KMS-11 (cell line): ENCODE data around the gene GPRASP3.

Source experiments
- H2AFZ ChIP-seq: fragments of 200-600 bp; sonication (generic); 2 replicates; pipeline ENCODE4 v1.6.1; 2016; ENCODE audit warnings: antibody characterized with exemption, mixed run types, low read depth
- H3K27ac ChIP-seq: fragments of 200-600 bp; sonication (generic); 2 replicates; pipeline ENCODE4 v1.6.1; 2016; ENCODE audit warnings: mild to moderate bottlenecking, mixed run types
- H3K27me3 ChIP-seq: fragments of 200-600 bp; sonication (generic); 2 replicates; pipeline ENCODE4 v1.6.1; 2017; ENCODE audit warnings: mild to moderate bottlenecking, low read depth, mixed run types, moderate library complexity; ENCODE audit not compliant: insufficient read depth
- H3K36me3 ChIP-seq: fragments of 200-600 bp; sonication (generic); 2 replicates; pipeline ENCODE4 v1.6.1; 2017; ENCODE audit warnings: mild to moderate bottlenecking, mixed run types; ENCODE audit not compliant: insufficient read depth
- H3K4me1 ChIP-seq: fragments of 200-600 bp; sonication (generic); 2 replicates; pipeline ENCODE4 v1.6.1; 2016; ENCODE audit warnings: mild to moderate bottlenecking, low read depth, mixed run types; ENCODE audit not compliant: poor library complexity, severe bottlenecking
- H3K4me2 ChIP-seq: fragments of 200-600 bp; sonication (generic); 2 replicates; pipeline ENCODE4 v1.7.0; 2016; ENCODE audit warnings: mild to moderate bottlenecking, mixed run types
- H3K4me3 ChIP-seq: fragments of 200-600 bp; sonication (generic); IDR thresholded peaks from 2 replicates; pipeline ENCODE4 v1.6.1; 2017; ENCODE audit warnings: low read depth, low read length, mixed read lengths; ENCODE audit not compliant: insufficient read depth
- H3K79me2 ChIP-seq: fragments of 200-600 bp; sonication (generic); 2 replicates; pipeline ENCODE4 v1.6.1; 2016; ENCODE audit warnings: low read depth, mixed run types; ENCODE audit not compliant: insufficient read depth
- H3K9ac ChIP-seq: fragments of 200-600 bp; sonication (generic); 2 replicates; pipeline ENCODE4 v1.6.1; 2016; ENCODE audit warnings: mild to moderate bottlenecking, mixed run types
- H4K20me1 ChIP-seq: fragments of 200-600 bp; sonication (generic); 2 replicates; pipeline ENCODE4 v1.6.1; 2016; ENCODE audit warnings: mild to moderate bottlenecking, mixed run types; ENCODE audit not compliant: insufficient read depth
- CTCF ChIP-seq: fragments of 200-600 bp; sonication (generic); conservative IDR thresholded peaks from 2 replicates; pipeline ENCODE4 v1.6.1; 2017; ENCODE audit warnings: low read depth, mild to moderate bottlenecking, antibody characterized with exemption, low read length, moderate library complexity, mixed read lengths

The GPRASP3 gene

GRCh38 chrX:102765809-102766208 is 45.3 kb downstream of the GPRASP3 start:
- 0 out of 2 replicates have a peak, but pooled peaks cover 10% of the 10 kb centered on the region for H3K79me2 ChIP-seq
- no peak overlapping the region for H3K9ac ChIP-seq
- no peak overlapping the region for H2AFZ ChIP-seq
- H3K36me3 ChIP-seq, result no peaks in the 10 kb centered on the region
- H3K4me1 ChIP-seq, result peaks cover 10% of the 10 kb centered on the region
- H3K27ac ChIP-seq, result no peak overlapping the region
- H4K20me1 ChIP-seq, result no peaks in the 10 kb centered on the region
- no peaks in the 10 kb centered on the region for H3K27me3 ChIP-seq
- TF ChIP-seq CTCF, result no peak
- no peak overlapping the region for H3K4me2 ChIP-seq
- no peak overlapping the region for H3K4me3 ChIP-seq

GRCh38 chrX:102767287-102767686 is 46.7 kb downstream of the GPRASP3 start:
- no peak overlapping the region for H3K4me2 ChIP-seq
- H2AFZ ChIP-seq, result no peak overlapping the region
- H3K27ac ChIP-seq, result no peak overlapping the region
- H4K20me1 ChIP-seq, result no peaks in the 10 kb centered on the region
- 0 out of 2 replicates have a peak, but pooled peaks cover 10% of the 10 kb centered on the region for H3K79me2 ChIP-seq
- no peak overlapping the region for H3K4me3 ChIP-seq
- H3K27me3 ChIP-seq, result no peaks in the 10 kb centered on the region
- no peak overlapping the region for H3K9ac ChIP-seq
- H3K36me3 ChIP-seq, result no peaks in the 10 kb centered on the region
- peaks cover 10% of the 10 kb centered on the region for H3K4me1 ChIP-seq
- TF ChIP-seq CTCF, result no peak

GRCh38 chrX:102768987-102769761 is 48.6 kb downstream of the GPRASP3 start:
- TF ChIP-seq CTCF, result no peak
- H3K4me3 ChIP-seq, result no peak overlapping the region
- H3K27ac ChIP-seq, result peak overlapping the region; percentile 87
- 0 out of 2 replicates have a peak, but pooled peaks cover 10% of the 10 kb centered on the region for H3K79me2 ChIP-seq
- H4K20me1 ChIP-seq, result no peaks in the 10 kb centered on the region
- peaks cover 10% of the 10 kb centered on the region for H3K4me1 ChIP-seq
- H3K9ac ChIP-seq, result peak overlapping the region; percentile 91
- peak overlapping the region; percentile 54 for H3K4me2 ChIP-seq
- peak overlapping the region; percentile 89 for H2AFZ ChIP-seq
- H3K27me3 ChIP-seq, result no peaks in the 10 kb centered on the region
- no peaks in the 10 kb centered on the region for H3K36me3 ChIP-seq
